Fibroblast of lung (primary cell): ENCODE data around the gene MAP3K7. TPM values are rescaled to one million over a fixed set of nuclear protein-coding genes. Genes with fewer than 3 reads are reported as not detected.

Source experiments
- DNase-seq, 2 donors: peaks; one replicate each; pipeline versions ENCODE4 v3.0.0 to v3.0.0-alpha.2; 2010; ENCODE audit warnings: low read depth in 2 of 2
- H2AFZ ChIP-seq: 2 replicates; pipeline ENCODE4 v1.5.1; 2012; ENCODE audit warnings: low read length, control low read depth, inconsistent platforms
- H3K27ac ChIP-seq: 2 replicates; pipeline ENCODE4 v1.5.1; 2011; ENCODE audit warnings: low read length, control low read depth; ENCODE audit not compliant: insufficient read depth
- H3K27me3 ChIP-seq: 2 replicates; pipeline ENCODE4 v1.5.1; 2011; ENCODE audit warnings: mild to moderate bottlenecking, low read length; ENCODE audit not compliant: control insufficient read depth, insufficient read depth
- H3K36me3 ChIP-seq: 2 replicates; pipeline ENCODE4 v1.5.1; 2011; ENCODE audit warnings: low read length; ENCODE audit not compliant: control insufficient read depth, insufficient read depth
- H3K4me1 ChIP-seq: 2 replicates; pipeline ENCODE4 v1.5.1; 2011; ENCODE audit warnings: low read length; ENCODE audit not compliant: control insufficient read depth, insufficient read depth; ENCODE audit errors: extremely low read depth
- H3K4me2 ChIP-seq: 2 replicates; pipeline ENCODE4 v1.5.1; 2011; ENCODE audit warnings: low read length, control low read depth; ENCODE audit not compliant: insufficient read depth; ENCODE audit errors: extremely low read depth
- H3K4me3 ChIP-seq, 4 experiments: fragments of 200-600 bp in 1 of 4; sonication (generic) in 1 of 4; replicated peaks in 1 of 4; 2 replicates each; pipeline ENCODE4 v1.5.1; 2011 to 2016; ENCODE audit warnings: low read length in 4 of 4, low read depth in 3 of 4, mild to moderate bottlenecking in 3 of 4, control low read depth in 2 of 4, inconsistent platforms in 1 of 4, mixed read lengths in 1 of 4; ENCODE audit not compliant: insufficient read depth in 1 of 4; ENCODE audit errors: control extremely low read depth in 1 of 4
- H3K79me2 ChIP-seq: 2 replicates; pipeline ENCODE4 v1.5.1; 2012; ENCODE audit warnings: mild to moderate bottlenecking, low read length, inconsistent platforms; ENCODE audit not compliant: control insufficient read depth, insufficient read depth
- H3K9ac ChIP-seq: 2 replicates; pipeline ENCODE4 v1.5.1; 2011; ENCODE audit warnings: mild to moderate bottlenecking, low read length, control low read depth; ENCODE audit not compliant: insufficient read depth
- H3K9me3 ChIP-seq: 2 replicates; pipeline ENCODE4 v1.5.1; 2012; ENCODE audit warnings: low read depth, low read length; ENCODE audit not compliant: control insufficient read depth, insufficient read depth
- H4K20me1 ChIP-seq: 2 replicates; pipeline ENCODE4 v1.5.1; 2011; ENCODE audit warnings: low read length; ENCODE audit not compliant: control insufficient read depth, insufficient read depth; ENCODE audit errors: extremely low read depth
- EZH2 ChIP-seq: IDR thresholded peaks from 2 replicates; pipeline ENCODE4 v1.5.1; 2012; ENCODE audit warnings: low read length, control low read depth, mild to moderate bottlenecking; ENCODE audit errors: missing control alignments
- polyA plus RNA-seq, 2 donors: library from polyadenylated mRNA; depleted of rRNA in 1 of 2; stranded (reverse) in 1 of 2; unstranded in 1 of 2; fragments of >200 nt; gene quantifications; 2 replicates each; pipeline ENCODE4 v1.2.1, GENCODE V29; 2011 to 2012; ENCODE audit warnings: missing spikeins in 1 of 2
- total RNA-seq: library from RNA; depleted of rRNA; stranded (reverse); fragments of >200 nt; gene quantifications from 2 replicates; pipeline ENCODE4 v1.2.1, GENCODE V29; 2014
- TF ChIP-seq, protein P1 (sequence below), 2 donors: IDR thresholded peaks in 1 of 2; conservative IDR thresholded peaks in 1 of 2; 1 replicate in 1 of 2; 2 replicates in 1 of 2; pipeline ENCODE4 v1.5.1; 2011 to 2012; ENCODE audit warnings: low read length in 2 of 2, control low read depth in 1 of 2, inconsistent platforms in 1 of 2, low read depth in 1 of 2, mild to moderate bottlenecking in 1 of 2

MAP3K7 gene
- total and polyA plus RNA-seq, 2 donors (not counting 1 experiment from before 2014, with no cell fraction given) = 35.5 to 48.6 TPM

DNA sequence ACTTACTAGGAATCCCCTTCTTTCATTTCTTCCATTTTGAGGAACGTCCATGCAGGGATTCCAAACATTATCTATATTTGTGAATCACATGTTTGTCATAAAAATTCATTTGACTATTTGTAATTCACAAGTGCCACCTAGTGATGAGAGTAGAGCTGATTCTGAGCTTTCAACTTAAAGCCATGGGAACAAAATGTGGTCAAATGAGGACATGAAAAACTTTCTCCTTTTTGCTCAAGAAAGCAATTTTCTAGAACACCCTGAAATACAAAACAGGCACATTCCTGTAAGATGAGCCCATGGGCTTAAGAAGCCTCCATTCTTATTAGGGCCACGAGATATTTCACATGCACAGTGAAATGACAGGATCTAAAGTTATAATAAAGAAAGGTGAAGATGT, 12.3 kb downstream of the MAP3K7 start:
- peaks cover 3% of the 10 kb centered on the region for H3K36me3 ChIP-seq
- no peak overlapping the region for H3K9ac ChIP-seq
- H3K4me2 ChIP-seq = no peak overlapping the region
- no peaks in the 10 kb centered on the region for H3K27me3 ChIP-seq
- peak; percentile 18 to 48 for DNase-seq
- TF ChIP-seq, protein P1, sequence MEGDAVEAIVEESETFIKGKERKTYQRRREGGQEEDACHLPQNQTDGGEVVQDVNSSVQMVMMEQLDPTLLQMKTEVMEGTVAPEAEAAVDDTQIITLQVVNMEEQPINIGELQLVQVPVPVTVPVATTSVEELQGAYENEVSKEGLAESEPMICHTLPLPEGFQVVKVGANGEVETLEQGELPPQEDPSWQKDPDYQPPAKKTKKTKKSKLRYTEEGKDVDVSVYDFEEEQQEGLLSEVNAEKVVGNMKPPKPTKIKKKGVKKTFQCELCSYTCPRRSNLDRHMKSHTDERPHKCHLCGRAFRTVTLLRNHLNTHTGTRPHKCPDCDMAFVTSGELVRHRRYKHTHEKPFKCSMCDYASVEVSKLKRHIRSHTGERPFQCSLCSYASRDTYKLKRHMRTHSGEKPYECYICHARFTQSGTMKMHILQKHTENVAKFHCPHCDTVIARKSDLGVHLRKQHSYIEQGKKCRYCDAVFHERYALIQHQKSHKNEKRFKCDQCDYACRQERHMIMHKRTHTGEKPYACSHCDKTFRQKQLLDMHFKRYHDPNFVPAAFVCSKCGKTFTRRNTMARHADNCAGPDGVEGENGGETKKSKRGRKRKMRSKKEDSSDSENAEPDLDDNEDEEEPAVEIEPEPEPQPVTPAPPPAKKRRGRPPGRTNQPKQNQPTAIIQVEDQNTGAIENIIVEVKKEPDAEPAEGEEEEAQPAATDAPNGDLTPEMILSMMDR (conservative IDR thresholded peaks at IDR 0.05 in 1 of 2, IDR thresholded peaks at IDR 0.05 in 1 of 2; ENCODE audit: low read depth in 1 of 2, low read length in 2 of 2) = peak in 1 of 2 donors; percentile 6
- TF ChIP-seq EZH2 = no peak
- H3K79me2 ChIP-seq = peaks cover 40% of the 10 kb centered on the region
- H3K4me3 ChIP-seq = no peak overlapping the region
- no peaks in the 10 kb centered on the region for H3K4me1 ChIP-seq
- peaks cover 2% of the 10 kb centered on the region for H4K20me1 ChIP-seq
- no peak overlapping the region for H2AFZ ChIP-seq
- H3K9me3 ChIP-seq = no peaks in the 10 kb centered on the region
- H3K27ac ChIP-seq = no peak overlapping the region

DNA sequence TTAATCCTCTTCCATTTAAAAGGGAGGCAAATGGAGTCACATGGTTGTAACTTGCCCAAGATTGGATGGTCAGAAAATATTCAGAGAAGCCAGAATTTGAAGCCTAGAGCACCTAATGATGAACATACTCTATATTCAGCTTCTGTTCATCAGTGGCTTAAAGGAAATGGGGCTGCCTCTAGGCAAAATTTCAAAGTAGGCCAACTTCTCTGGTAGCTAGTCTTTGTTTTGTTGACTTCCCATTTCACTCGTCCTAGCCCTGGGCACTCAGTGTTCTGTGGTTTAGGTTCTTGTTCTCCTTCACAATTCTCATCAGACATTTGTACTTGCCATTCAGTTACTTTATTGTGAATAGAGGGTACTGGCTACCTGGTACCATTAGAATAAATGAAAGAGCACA, 13.2 kb downstream of the MAP3K7 start:
- Histone ChIP-seq H3K9ac (no peak overlapping the region), H3K4me1 (no peaks in the 10 kb centered on the region), H3K9me3 (no peaks in the 10 kb centered on the region), H3K27me3 (no peaks in the 10 kb centered on the region), H3K27ac (no peak overlapping the region), H3K36me3 (peaks cover 3% of the 10 kb centered on the region), H4K20me1 (peaks cover 2% of the 10 kb centered on the region), H2AFZ (no peak overlapping the region), H3K79me2 (peaks cover 40% of the 10 kb centered on the region), H3K4me2 (no peak overlapping the region), H3K4me3 (no peak overlapping the region)
- no peak for DNase-seq
- no peak for TF ChIP-seq EZH2
- TF ChIP-seq, protein P1 (conservative IDR thresholded peaks at IDR 0.05 in 1 of 2, IDR thresholded peaks at IDR 0.05 in 1 of 2; ENCODE audit: low read depth in 1 of 2, low read length in 2 of 2) = no peak

GRCh38 chr6:90572856-90573255, 14.0 kb downstream of the MAP3K7 start:
- no peaks in the 10 kb centered on the region for H3K27me3 ChIP-seq
- no peak overlapping the region for H2AFZ ChIP-seq
- DNase-seq = no peak
- H4K20me1 ChIP-seq = peaks cover 2% of the 10 kb centered on the region
- H3K27ac ChIP-seq = no peak overlapping the region
- H3K4me2 ChIP-seq = no peak overlapping the region
- H3K9me3 ChIP-seq = no peaks in the 10 kb centered on the region
- no peaks in the 10 kb centered on the region for H3K4me1 ChIP-seq
- H3K9ac ChIP-seq = no peak overlapping the region
- peaks cover 35% of the 10 kb centered on the region for H3K79me2 ChIP-seq
- TF ChIP-seq, protein P1 (conservative IDR thresholded peaks at IDR 0.05 in 1 of 2, IDR thresholded peaks at IDR 0.05 in 1 of 2; ENCODE audit: low read depth in 1 of 2, low read length in 2 of 2) = no peak
- no peak for TF ChIP-seq EZH2
- no peak overlapping the region for H3K4me3 ChIP-seq
- peaks cover 3% of the 10 kb centered on the region for H3K36me3 ChIP-seq
